ENCODE measurements around the gene DNPEP. TPM values are rescaled to one million over a fixed set of nuclear protein-coding genes. Genes with fewer than 3 reads are reported as not detected.

The DNPEP gene
- total and polyA plus RNA-seq, 2 donors from 2014 or later: 53.3 to 71.0 TPM

GRCh38 chr2:219416938-219417337 lies 29.2 kb upstream of the DNPEP start:
- FAIRE-seq: no peak
- Histone ChIP-seq H3K27me3 (ENCODE audit: control insufficient read depth, insufficient read depth, low read length) (no peaks in the 10 kb centered on the region), H3K9me3 (ENCODE audit: control insufficient read depth in 2 of 3, insufficient read depth in 1 of 3, low read length in 3 of 3) (peaks cover 0 to 2% (median 0%) of the 10 kb centered on the region in 3 donors), H3K4me3 (ENCODE audit: low read length in 3 of 3) (no peak overlapping the region), H3K36me3 (ENCODE audit: control insufficient read depth in 2 of 3, insufficient read depth in 3 of 3, low read length in 3 of 3) (no peaks in the 10 kb centered on the region), H3K9ac (ENCODE audit: low read length in 3 of 3) (no peak overlapping the region), H3K27ac (ENCODE audit: low read depth in 2 of 2, low read length in 2 of 2) (no peak overlapping the region), H3K4me1 (ENCODE audit: control insufficient read depth in 2 of 3, insufficient read depth in 2 of 3, low read depth in 1 of 3, low read length in 3 of 3) (no peaks in the 10 kb centered on the region)
- intact Hi-C loops (cut with DNase I): no loop called here
- no peak for DNase-seq
- TF ChIP-seq CTCF (IDR thresholded peaks at IDR 0.05; ENCODE audit: borderline replicate concordance, extremely low read depth, insufficient read depth): no peak

GRCh38 chr2:219416235-219416602 lies 28.5 kb upstream of the DNPEP start:
- Histone ChIP-seq H3K27ac (ENCODE audit: low read depth in 2 of 2, low read length in 2 of 2) (no peak overlapping the region), H3K9me3 (ENCODE audit: control insufficient read depth in 2 of 3, insufficient read depth in 1 of 3, low read length in 3 of 3) (peaks cover 0 to 2% (median 0%) of the 10 kb centered on the region in 3 donors), H3K4me3 (ENCODE audit: low read length in 3 of 3) (no peak overlapping the region), H3K4me1 (ENCODE audit: control insufficient read depth in 2 of 3, insufficient read depth in 2 of 3, low read depth in 1 of 3, low read length in 3 of 3) (no peaks in the 10 kb centered on the region), H3K36me3 (ENCODE audit: control insufficient read depth in 2 of 3, insufficient read depth in 3 of 3, low read length in 3 of 3) (no peaks in the 10 kb centered on the region), H3K27me3 (ENCODE audit: control insufficient read depth, insufficient read depth, low read length) (no peaks in the 10 kb centered on the region), H3K9ac (ENCODE audit: low read length in 3 of 3) (no peak overlapping the region)
- DNase-seq: peak in 1 of 5 donors; percentile 24
- no peak for FAIRE-seq
- TF ChIP-seq CTCF (IDR thresholded peaks at IDR 0.05; ENCODE audit: borderline replicate concordance, extremely low read depth, insufficient read depth): no peak
- intact Hi-C loops (cut with DNase I): no loop called here

GRCh38 chr2:219415580-219416234 lies 28.0 kb upstream of the DNPEP start:
- Histone ChIP-seq H3K9me3 (ENCODE audit: control insufficient read depth in 2 of 3, insufficient read depth in 1 of 3, low read length in 3 of 3) (peaks cover 0 to 2% (median 0%) of the 10 kb centered on the region in 3 donors), H3K27ac (ENCODE audit: low read depth in 2 of 2, low read length in 2 of 2) (no peak overlapping the region), H3K27me3 (ENCODE audit: control insufficient read depth, insufficient read depth, low read length) (no peaks in the 10 kb centered on the region), H3K9ac (ENCODE audit: low read length in 3 of 3) (no peak overlapping the region), H3K4me1 (ENCODE audit: control insufficient read depth in 2 of 3, insufficient read depth in 2 of 3, low read depth in 1 of 3, low read length in 3 of 3) (no peaks in the 10 kb centered on the region), H3K4me3 (ENCODE audit: low read length in 3 of 3) (no peak overlapping the region), H3K36me3 (ENCODE audit: control insufficient read depth in 2 of 3, insufficient read depth in 3 of 3, low read length in 3 of 3) (no peaks in the 10 kb centered on the region)
- intact Hi-C loops (cut with DNase I): no loop called here
- DNase-seq (no peak), FAIRE-seq (no peak)
- TF ChIP-seq CTCF (IDR thresholded peaks at IDR 0.05; ENCODE audit: borderline replicate concordance, extremely low read depth, insufficient read depth): no peak

- H3K27ac ChIP-seq (ENCODE audit: low read depth in 2 of 2, low read length in 2 of 2): no peak overlapping the region
- H3K4me3 ChIP-seq (ENCODE audit: low read length in 3 of 3): no peak overlapping the region
- H3K27me3 ChIP-seq (ENCODE audit: control insufficient read depth, insufficient read depth, low read length): no peaks in the 10 kb centered on the region
- intact Hi-C loops (cut with DNase I): no loop called here
- H3K36me3 ChIP-seq (ENCODE audit: control insufficient read depth in 2 of 3, insufficient read depth in 3 of 3, low read length in 3 of 3): no peaks in the 10 kb centered on the region
- TF ChIP-seq CTCF (IDR thresholded peaks at IDR 0.05; ENCODE audit: borderline replicate concordance, extremely low read depth, insufficient read depth): no peak
- no peaks in the 10 kb centered on the region for H3K4me1 ChIP-seq (ENCODE audit: control insufficient read depth in 2 of 3, insufficient read depth in 2 of 3, low read depth in 1 of 3, low read length in 3 of 3)
- DNase-seq (no peak), FAIRE-seq (no peak)
- H3K9me3 ChIP-seq (ENCODE audit: control insufficient read depth in 2 of 3, insufficient read depth in 1 of 3, low read length in 3 of 3): peaks cover 0 to 2% (median 0%) of the 10 kb centered on the region in 3 donors
- H3K9ac ChIP-seq (ENCODE audit: low read length in 3 of 3): no peak overlapping the region
Measured at GRCh38 chr2:219414857-219415256, 27.1 kb upstream of the DNPEP start.

All from kidney (tissue), 14 donors.